K562 (cell line): ENCODE data around the gene DELE1. TPM values are rescaled to one million over a fixed set of nuclear protein-coding genes. Genes with fewer than 3 reads are reported as not detected.
A peak's percentile ranks its signal among the peaks of the same experiment; 100 is the strongest.

Experiments used
- ELF2 ChIP-seq: fragments of 250-450 bp; sonication (Bioruptor Pico); IDR thresholded peaks from 2 replicates; pipeline ENCODE4 v1.5.0; 2021; ENCODE audit warnings: mild to moderate bottlenecking
- GTF2A2 ChIP-seq: IDR thresholded peaks from 2 replicates; pipeline ENCODE4 v1.6.1; 2016; ENCODE audit warnings: mild to moderate bottlenecking, missing genetic modification characterization, missing compliant biosample characterization
- HDAC1 ChIP-seq, 2 experiments: fragments of 450-650 bp; IDR thresholded peaks; 2 replicates each; pipeline ENCODE4 v1.6.1; 2016 to 2017; ENCODE audit warnings: inconsistent platforms in 1 of 2, mild to moderate bottlenecking in 1 of 2, moderate library complexity in 1 of 2
- ILK ChIP-seq: fragments of 450-650 bp; IDR thresholded peaks from 2 replicates; pipeline ENCODE4 v1.6.1; 2016; ENCODE audit warnings: missing genetic modification characterization, low read depth, mild to moderate bottlenecking, missing compliant biosample characterization, moderate library complexity, borderline replicate concordance
- MECOM ChIP-seq: fragments of 250-450 bp; sonication (Bioruptor Pico); IDR thresholded peaks from 2 replicates; pipeline ENCODE4 v1.8.0; 2022; ENCODE audit warnings: inconsistent platforms
- MTA1 ChIP-seq: fragments of 450-650 bp; IDR thresholded peaks from 2 replicates; pipeline ENCODE4 v1.6.1; 2017; ENCODE audit warnings: borderline replicate concordance
- NFRKB ChIP-seq: fragments of 450-650 bp; IDR thresholded peaks from 2 replicates; pipeline ENCODE4 v1.6.1; 2016; ENCODE audit warnings: low read depth
- NFYB ChIP-seq: IDR thresholded peaks from 2 replicates; pipeline ENCODE4 v1.6.1; 2011; ENCODE audit warnings: mild to moderate bottlenecking, moderate library complexity; ENCODE audit not compliant: insufficient read length; ENCODE audit errors: extremely low read depth
- SP2 ChIP-seq: IDR thresholded peaks from 2 replicates; pipeline ENCODE4 v1.6.1; 2011; ENCODE audit warnings: mild to moderate bottlenecking, low read depth, low read length, moderate library complexity; ENCODE audit not compliant: poor library complexity, severe bottlenecking; ENCODE audit errors: extremely low read depth
- ZBTB17 ChIP-seq: fragments of 450-650 bp; formaldehyde crosslinking; IDR thresholded peaks from 2 replicates; pipeline ENCODE4 v1.4.0; 2020; ENCODE audit warnings: mild to moderate bottlenecking
- ZC3H4 ChIP-seq: sonication (generic); formaldehyde crosslinking; IDR thresholded peaks from 2 replicates; pipeline ENCODE4 v1.9.0; 2021; ENCODE audit warnings: missing genetic modification reagents, borderline replicate concordance
- ZNF197 ChIP-seq: fragments of 200-800 bp; sonication (Bioruptor generic); IDR thresholded peaks from 2 replicates; pipeline ENCODE4 v1.6.1; 2016; ENCODE audit warnings: low read depth, missing genetic modification characterization, missing compliant biosample characterization
- ZNF586 ChIP-seq: fragments of 450-650 bp; formaldehyde crosslinking; conservative IDR thresholded peaks from 2 replicates; pipeline ENCODE4 v1.4.0; 2020; ENCODE audit warnings: mild to moderate bottlenecking, moderate library complexity
- ZZZ3 ChIP-seq: fragments of 450-650 bp; IDR thresholded peaks from 2 replicates; pipeline ENCODE4 v1.6.1; 2016; ENCODE audit warnings: antibody characterized with exemption, mild to moderate bottlenecking, moderate library complexity
- polyA plus RNA-seq, 8 experiments: library from polyadenylated mRNA; depleted of rRNA in 4 of 8; stranded (reverse) in 5 of 8; unstranded in 3 of 8; fragments of >200 nt; fragmentation: Nextera tagmentation in 2 of 8; fragmentation: Illumina TruSeq in 1 of 8; extraction: Ambion mirVana in 2 of 8; extraction: Trizol in 1 of 8; gene quantifications; 2 replicates each; pipeline versions ENCODE4 v1.2.1 to v1.2.3, GENCODE V29; 2011 to 2014; ENCODE audit warnings: inconsistent platforms in 1 of 8, missing spikeins in 1 of 8
- total RNA-seq, 7 experiments: library from RNA; depleted of rRNA in 6 of 7; stranded (reverse); fragments of >200 nt in 6 of 7; fragmentation: Illumina TruSeq in 2 of 7; extraction: Trizol in 2 of 7; gene quantifications; 2 replicates each; pipeline versions ENCODE4 v1.2.1 to v1.2.3, GENCODE V29; 2011 to 2021; ENCODE audit warnings: low replicate concordance in 1 of 7
- TF ChIP-seq, protein P1 (sequence below): sonication (generic); formaldehyde crosslinking; IDR thresholded peaks from 2 replicates; pipeline ENCODE4 v1.8.0; 2022; ENCODE audit warnings: mild to moderate bottlenecking, missing genetic modification reagents, borderline replicate concordance
- TF ChIP-seq, protein P2 (sequence below), 2 experiments: IDR thresholded peaks; 2 replicates each; pipeline ENCODE4 v1.6.1; 2012; ENCODE audit warnings: improper control_type of control experiment in 2 of 2, low read depth in 2 of 2, low read length in 2 of 2, borderline replicate concordance in 1 of 2
- TF ChIP-seq, protein P3 (sequence below): sonication (generic); formaldehyde crosslinking; IDR thresholded peaks from 2 replicates; pipeline ENCODE4 v1.8.0; 2023; ENCODE audit warnings: missing genetic modification reagents, mild to moderate bottlenecking, borderline replicate concordance

The DELE1 gene
- total and polyA plus RNA-seq, 9 of the 15 experiments (the other 6 are each of a cell fraction or from before 2014, with no cell fraction given): 16.6 to 74.4 (median 49.8) TPM

DNA sequence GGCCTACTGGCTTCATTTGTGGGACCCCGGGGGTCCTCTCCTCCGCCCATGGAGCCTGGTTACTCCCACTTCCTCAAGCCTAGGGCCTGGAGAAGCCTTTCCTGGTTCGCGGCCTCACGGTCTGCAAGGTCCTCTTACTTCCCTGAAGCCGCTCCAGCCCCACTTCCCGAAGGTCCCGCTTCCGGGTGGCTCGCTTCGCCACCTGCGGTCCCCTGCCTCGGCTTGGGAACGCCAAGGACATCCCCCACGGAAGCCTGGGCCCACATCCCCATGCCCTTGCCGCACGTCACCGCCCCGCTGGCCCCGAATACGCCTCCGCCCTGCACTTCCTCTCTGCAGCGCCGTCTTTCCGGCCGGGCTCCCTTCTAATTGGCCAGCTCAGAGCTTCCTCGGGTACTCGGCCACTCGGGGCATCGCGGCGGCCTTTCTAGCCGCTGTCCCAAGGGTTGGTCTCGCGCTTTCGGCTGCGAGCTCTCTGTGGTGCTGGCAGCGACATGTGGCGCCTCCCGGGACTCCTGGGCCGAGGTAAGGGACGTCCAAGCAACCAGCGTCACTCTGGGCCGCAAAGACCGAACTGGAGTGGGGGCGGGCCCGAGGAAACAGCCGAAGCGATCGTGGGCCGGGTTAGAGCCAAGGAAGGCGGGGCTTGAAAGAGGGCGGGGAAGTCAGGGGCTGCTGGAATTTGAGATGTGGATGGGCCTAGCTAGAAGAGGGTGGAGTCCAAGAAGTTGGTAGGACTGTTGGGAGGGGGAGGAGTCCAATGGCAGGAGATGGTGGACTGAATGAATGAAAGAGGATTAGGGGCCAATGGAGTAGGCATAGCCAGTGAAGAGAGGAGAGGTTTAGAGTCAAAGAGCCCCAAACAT lies at the start of gene DELE1 (continued):
- TF ChIP-seq, protein P1, sequence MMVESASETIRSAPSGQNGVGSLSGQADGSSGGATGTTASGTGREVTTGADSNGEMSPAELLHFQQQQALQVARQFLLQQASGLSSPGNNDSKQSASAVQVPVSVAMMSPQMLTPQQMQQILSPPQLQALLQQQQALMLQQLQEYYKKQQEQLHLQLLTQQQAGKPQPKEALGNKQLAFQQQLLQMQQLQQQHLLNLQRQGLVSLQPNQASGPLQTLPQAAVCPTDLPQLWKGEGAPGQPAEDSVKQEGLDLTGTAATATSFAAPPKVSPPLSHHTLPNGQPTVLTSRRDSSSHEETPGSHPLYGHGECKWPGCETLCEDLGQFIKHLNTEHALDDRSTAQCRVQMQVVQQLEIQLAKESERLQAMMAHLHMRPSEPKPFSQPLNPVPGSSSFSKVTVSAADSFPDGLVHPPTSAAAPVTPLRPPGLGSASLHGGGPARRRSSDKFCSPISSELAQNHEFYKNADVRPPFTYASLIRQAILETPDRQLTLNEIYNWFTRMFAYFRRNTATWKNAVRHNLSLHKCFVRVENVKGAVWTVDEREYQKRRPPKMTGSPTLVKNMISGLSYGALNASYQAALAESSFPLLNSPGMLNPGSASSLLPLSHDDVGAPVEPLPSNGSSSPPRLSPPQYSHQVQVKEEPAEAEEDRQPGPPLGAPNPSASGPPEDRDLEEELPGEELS (CRISPR knock-in tag): no peak
- TF ChIP-seq, protein P2, sequence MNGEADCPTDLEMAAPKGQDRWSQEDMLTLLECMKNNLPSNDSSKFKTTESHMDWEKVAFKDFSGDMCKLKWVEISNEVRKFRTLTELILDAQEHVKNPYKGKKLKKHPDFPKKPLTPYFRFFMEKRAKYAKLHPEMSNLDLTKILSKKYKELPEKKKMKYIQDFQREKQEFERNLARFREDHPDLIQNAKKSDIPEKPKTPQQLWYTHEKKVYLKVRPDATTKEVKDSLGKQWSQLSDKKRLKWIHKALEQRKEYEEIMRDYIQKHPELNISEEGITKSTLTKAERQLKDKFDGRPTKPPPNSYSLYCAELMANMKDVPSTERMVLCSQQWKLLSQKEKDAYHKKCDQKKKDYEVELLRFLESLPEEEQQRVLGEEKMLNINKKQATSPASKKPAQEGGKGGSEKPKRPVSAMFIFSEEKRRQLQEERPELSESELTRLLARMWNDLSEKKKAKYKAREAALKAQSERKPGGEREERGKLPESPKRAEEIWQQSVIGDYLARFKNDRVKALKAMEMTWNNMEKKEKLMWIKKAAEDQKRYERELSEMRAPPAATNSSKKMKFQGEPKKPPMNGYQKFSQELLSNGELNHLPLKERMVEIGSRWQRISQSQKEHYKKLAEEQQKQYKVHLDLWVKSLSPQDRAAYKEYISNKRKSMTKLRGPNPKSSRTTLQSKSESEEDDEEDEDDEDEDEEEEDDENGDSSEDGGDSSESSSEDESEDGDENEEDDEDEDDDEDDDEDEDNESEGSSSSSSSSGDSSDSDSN (IDR thresholded peaks at IDR 0.05; ENCODE audit: borderline replicate concordance in 1 of 2, low read depth in 2 of 2, low read length in 2 of 2): no peak
- no peak for TF ChIP-seq MTA1
- 0 out of 2 replicates have a peak, but pooled peaks have one; percentile 41 for TF ChIP-seq ZBTB17 (CRISPR knock-in tag)
- TF ChIP-seq ILK: no peak
- TF ChIP-seq MECOM (CRISPR knock-in tag): no peak
- peak; percentile 39 for TF ChIP-seq NFYB
- peak in 1 of 2 experiments; percentile 82; a peak in 1 of 4 replicates for TF ChIP-seq HDAC1 (IDR thresholded peaks at IDR 0.05)
- no peak for TF ChIP-seq GTF2A2 (tag)
- TF ChIP-seq SP2: no peak
- TF ChIP-seq ZC3H4: no peak
- TF ChIP-seq, protein P3, sequence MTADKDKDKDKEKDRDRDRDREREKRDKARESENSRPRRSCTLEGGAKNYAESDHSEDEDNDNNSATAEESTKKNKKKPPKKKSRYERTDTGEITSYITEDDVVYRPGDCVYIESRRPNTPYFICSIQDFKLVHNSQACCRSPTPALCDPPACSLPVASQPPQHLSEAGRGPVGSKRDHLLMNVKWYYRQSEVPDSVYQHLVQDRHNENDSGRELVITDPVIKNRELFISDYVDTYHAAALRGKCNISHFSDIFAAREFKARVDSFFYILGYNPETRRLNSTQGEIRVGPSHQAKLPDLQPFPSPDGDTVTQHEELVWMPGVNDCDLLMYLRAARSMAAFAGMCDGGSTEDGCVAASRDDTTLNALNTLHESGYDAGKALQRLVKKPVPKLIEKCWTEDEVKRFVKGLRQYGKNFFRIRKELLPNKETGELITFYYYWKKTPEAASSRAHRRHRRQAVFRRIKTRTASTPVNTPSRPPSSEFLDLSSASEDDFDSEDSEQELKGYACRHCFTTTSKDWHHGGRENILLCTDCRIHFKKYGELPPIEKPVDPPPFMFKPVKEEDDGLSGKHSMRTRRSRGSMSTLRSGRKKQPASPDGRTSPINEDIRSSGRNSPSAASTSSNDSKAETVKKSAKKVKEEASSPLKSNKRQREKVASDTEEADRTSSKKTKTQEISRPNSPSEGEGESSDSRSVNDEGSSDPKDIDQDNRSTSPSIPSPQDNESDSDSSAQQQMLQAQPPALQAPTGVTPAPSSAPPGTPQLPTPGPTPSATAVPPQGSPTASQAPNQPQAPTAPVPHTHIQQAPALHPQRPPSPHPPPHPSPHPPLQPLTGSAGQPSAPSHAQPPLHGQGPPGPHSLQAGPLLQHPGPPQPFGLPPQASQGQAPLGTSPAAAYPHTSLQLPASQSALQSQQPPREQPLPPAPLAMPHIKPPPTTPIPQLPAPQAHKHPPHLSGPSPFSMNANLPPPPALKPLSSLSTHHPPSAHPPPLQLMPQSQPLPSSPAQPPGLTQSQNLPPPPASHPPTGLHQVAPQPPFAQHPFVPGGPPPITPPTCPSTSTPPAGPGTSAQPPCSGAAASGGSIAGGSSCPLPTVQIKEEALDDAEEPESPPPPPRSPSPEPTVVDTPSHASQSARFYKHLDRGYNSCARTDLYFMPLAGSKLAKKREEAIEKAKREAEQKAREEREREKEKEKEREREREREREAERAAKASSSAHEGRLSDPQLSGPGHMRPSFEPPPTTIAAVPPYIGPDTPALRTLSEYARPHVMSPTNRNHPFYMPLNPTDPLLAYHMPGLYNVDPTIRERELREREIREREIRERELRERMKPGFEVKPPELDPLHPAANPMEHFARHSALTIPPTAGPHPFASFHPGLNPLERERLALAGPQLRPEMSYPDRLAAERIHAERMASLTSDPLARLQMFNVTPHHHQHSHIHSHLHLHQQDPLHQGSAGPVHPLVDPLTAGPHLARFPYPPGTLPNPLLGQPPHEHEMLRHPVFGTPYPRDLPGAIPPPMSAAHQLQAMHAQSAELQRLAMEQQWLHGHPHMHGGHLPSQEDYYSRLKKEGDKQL (CRISPR knock-in tag): 0 out of 2 replicates have a peak, but pooled peaks have one; percentile 20
- peak; percentile 56; the same call in 1 of the 2 replicates for TF ChIP-seq ZZZ3
- peak; percentile 73; the same call in 1 of the 2 replicates for TF ChIP-seq NFRKB
- TF ChIP-seq ZNF197 (CRISPR knock-in tag): no peak
- 0 out of 2 replicates have a peak, but pooled peaks have one; percentile 54 for TF ChIP-seq ELF2
- TF ChIP-seq ZNF586 (CRISPR knock-in tag): no peak
